ENCODE data around the gene SECTM1.

GRCh38 chr17:82370471-82371332 lies 37.1 kb upstream of the SECTM1 start:
- TF ChIP-seq CTCF (IDR thresholded peaks at IDR 0.05) (no peak), EZH2phosphoT487 (IDR thresholded peaks at IDR 0.05) (no peak)

Measured in neural progenitor cell (in vitro differentiated cells).